Dendritic cell treated with granulocyte-macrophage colony-stimulating factor and Interleukin-4, amounts not matched to agents 40 ng/mL and 50 ng/mL, for 4 days (primary cell): ENCODE results near the gene VDAC1.
"Not testable (repeated sequence)": the region's sequence is repeated elsewhere in the genome, so short reads cannot be mapped to it uniquely, and the experiment has no call there.

Experiments used
- H3K27ac Mint-ChIP-seq: one replicate; pipeline ENCODE4 v1.8.0; 2022; ENCODE audit warnings: mild to moderate bottlenecking, mixed read lengths
- H3K27me3 Mint-ChIP-seq: one replicate; pipeline ENCODE4 v1.8.0; 2022; ENCODE audit warnings: mild to moderate bottlenecking, mixed read lengths
- H3K36me3 Mint-ChIP-seq: one replicate; pipeline ENCODE4 v1.8.0; 2022; ENCODE audit warnings: low read depth, mixed read lengths
- H3K4me1 Mint-ChIP-seq: one replicate; pipeline ENCODE4 v1.8.0; 2022; ENCODE audit warnings: low read depth, mixed read lengths
- H3K4me3 Mint-ChIP-seq: one replicate; pipeline ENCODE4 v1.8.0; 2022; ENCODE audit warnings: mild to moderate bottlenecking, moderate library complexity, mixed read lengths
- H3K9me3 Mint-ChIP-seq: one replicate; pipeline ENCODE4 v1.8.0; 2022; ENCODE audit warnings: mixed read lengths
- intact Hi-C: fragments of 100-400 bp; cut with micrococcal nuclease; formaldehyde crosslinking; loops from one replicate; pipeline ENCODE4 v1.15.0; 2022

VDAC1 gene

GRCh38 chr5:133941456-133942196 lies 63.1 kb downstream of the VDAC1 start:
- H3K4me1 Mint-ChIP-seq, result peaks cover 7% of the 10 kb centered on the region
- peaks cover 10% of the 10 kb centered on the region for H3K27me3 Mint-ChIP-seq
- intact Hi-C loops, result loop anchor here (5.0 kb wide), 3 partner anchors 389 to 829 kb away; no protein-coding TSS in a partner anchor
- H3K36me3 Mint-ChIP-seq, result no peaks in the 10 kb centered on the region
- H3K4me3 Mint-ChIP-seq, result no peak overlapping the region
- H3K27ac Mint-ChIP-seq, result no peak overlapping the region
- H3K9me3 Mint-ChIP-seq, result peaks cover 14% of the 10 kb centered on the region

- H3K27me3 Mint-ChIP-seq, result peaks cover 18% of the 10 kb centered on the region
- no peak overlapping the region for H3K27ac Mint-ChIP-seq
- H3K4me1 Mint-ChIP-seq, result peaks cover 11% of the 10 kb centered on the region
Observed at GRCh38 chr5:133939668-133940067, 65.1 kb downstream of the VDAC1 start.

GRCh38 chr5:133938929-133939328 lies 65.8 kb downstream of the VDAC1 start:
- Mint-ChIP-seq H3K4me1 (peaks cover 18% of the 10 kb centered on the region), H3K27ac (no peak overlapping the region)

More at GRCh38 chr5:133939668-133940067, 65.1 kb downstream of the VDAC1 start:
- Mint-ChIP-seq H3K9me3 (peaks cover 26% of the 10 kb centered on the region), H3K36me3 (no peaks in the 10 kb centered on the region), H3K4me3 (no peak overlapping the region)
- intact Hi-C loops, result loop anchor here (5.0 kb wide), 3 partner anchors 387 to 827 kb away; no protein-coding TSS in a partner anchor

GRCh38 chr5:133938039-133938821 lies 66.5 kb downstream of the VDAC1 start:
- Mint-ChIP-seq H3K4me3 (no peak overlapping the region), H3K9me3 (peaks cover 26% of the 10 kb centered on the region), H3K27me3 (peaks cover 23% of the 10 kb centered on the region), H3K36me3 (no peaks in the 10 kb centered on the region), H3K4me1 (peaks cover 25% of the 10 kb centered on the region), H3K27ac (no peak overlapping the region)
- intact Hi-C loops, result no loop called here

More at GRCh38 chr5:133938929-133939328, 65.8 kb downstream of the VDAC1 start:
- Mint-ChIP-seq H3K27me3 (peaks cover 24% of the 10 kb centered on the region), H3K4me3 (no peak overlapping the region), H3K9me3 (peaks cover 26% of the 10 kb centered on the region), H3K36me3 (no peaks in the 10 kb centered on the region)
- intact Hi-C loops, result no loop called here

- intact Hi-C loops, H3K36me3 Mint-ChIP-seq, H3K27ac Mint-ChIP-seq, H3K4me3 Mint-ChIP-seq: not testable (repeated sequence)
- H3K9me3 Mint-ChIP-seq, result peaks cover 26% of the 10 kb centered on the region
- H3K4me1 Mint-ChIP-seq, result peaks cover 31% of the 10 kb centered on the region
- H3K27me3 Mint-ChIP-seq, result peaks cover 22% of the 10 kb centered on the region
Observed at GRCh38 chr5:133937628-133938027, 67.1 kb downstream of the VDAC1 start.

GRCh38 chr5:133936651-133937015 lies 68.1 kb downstream of the VDAC1 start:
- no peak overlapping the region for H3K4me3 Mint-ChIP-seq
- peaks cover 40% of the 10 kb centered on the region for H3K4me1 Mint-ChIP-seq
- H3K27me3 Mint-ChIP-seq, result peaks cover 18% of the 10 kb centered on the region
- intact Hi-C loops, result no loop called here
- peaks cover 26% of the 10 kb centered on the region for H3K9me3 Mint-ChIP-seq
- peak overlapping the region; percentile 65 for H3K27ac Mint-ChIP-seq
- H3K36me3 Mint-ChIP-seq, result no peaks in the 10 kb centered on the region

- peaks cover 26% of the 10 kb centered on the region for H3K9me3 Mint-ChIP-seq
- peaks cover 45% of the 10 kb centered on the region for H3K4me1 Mint-ChIP-seq
- peaks cover 17% of the 10 kb centered on the region for H3K27me3 Mint-ChIP-seq
- intact Hi-C loops, H3K4me3 Mint-ChIP-seq, H3K36me3 Mint-ChIP-seq: not testable (repeated sequence)
- peak overlapping the region; percentile 65 for H3K27ac Mint-ChIP-seq
Observed at GRCh38 chr5:133935991-133936650, 68.7 kb downstream of the VDAC1 start.

- intact Hi-C loops, result no loop called here
- Mint-ChIP-seq H3K27ac (peak overlapping the region; percentile 65), H3K36me3 (no peaks in the 10 kb centered on the region), H3K27me3 (peaks cover 17% of the 10 kb centered on the region), H3K9me3 (peaks cover 26% of the 10 kb centered on the region), H3K4me1 (peaks cover 50% of the 10 kb centered on the region), H3K4me3 (no peak overlapping the region)
Observed at GRCh38 chr5:133935667-133935940, 69.2 kb downstream of the VDAC1 start.

GRCh38 chr5:133934822-133935666 lies 69.7 kb downstream of the VDAC1 start:
- Mint-ChIP-seq H3K27me3 (peaks cover 17% of the 10 kb centered on the region), H3K9me3 (peaks cover 24% of the 10 kb centered on the region), H3K27ac (peak overlapping the region; percentile 52), H3K4me3 (no peak overlapping the region), H3K4me1 (peaks cover 56% of the 10 kb centered on the region), H3K36me3 (no peaks in the 10 kb centered on the region)
- intact Hi-C loops, result no loop called here

- no peaks in the 10 kb centered on the region for H3K36me3 Mint-ChIP-seq
- peaks cover 19% of the 10 kb centered on the region for H3K27me3 Mint-ChIP-seq
- H3K9me3 Mint-ChIP-seq, result peaks cover 17% of the 10 kb centered on the region
- H3K27ac Mint-ChIP-seq, result peak overlapping the region; percentile 52
- no peak overlapping the region for H3K4me3 Mint-ChIP-seq
- intact Hi-C loops, result no loop called here
- peaks cover 60% of the 10 kb centered on the region for H3K4me1 Mint-ChIP-seq
Observed at GRCh38 chr5:133934311-133934710, 70.5 kb downstream of the VDAC1 start.

GRCh38 chr5:133933670-133934295 lies 71.0 kb downstream of the VDAC1 start:
- Mint-ChIP-seq H3K4me1 (peaks cover 60% of the 10 kb centered on the region), H3K4me3 (no peak overlapping the region), H3K36me3 (no peaks in the 10 kb centered on the region), H3K27me3 (peaks cover 19% of the 10 kb centered on the region), H3K27ac (peak overlapping the region; percentile 52), H3K9me3 (peaks cover 15% of the 10 kb centered on the region)
- intact Hi-C loops, result no loop called here

GRCh38 chr5:133933169-133933509 lies 71.6 kb downstream of the VDAC1 start:
- H3K4me1 Mint-ChIP-seq, result peaks cover 59% of the 10 kb centered on the region
- intact Hi-C loops, result no loop called here

More at GRCh38 chr5:133933169-133933509, 71.6 kb downstream of the VDAC1 start:
- Mint-ChIP-seq H3K27me3 (peaks cover 19% of the 10 kb centered on the region), H3K9me3 (peaks cover 15% of the 10 kb centered on the region), H3K27ac (peak overlapping the region; percentile 52), H3K4me3 (no peak overlapping the region), H3K36me3 (no peaks in the 10 kb centered on the region)
